Subcutaneous abdominal adipose tissue (tissue), 5 donors: ENCODE data around the gene LYPD1.

ENCODE experiments used
- H3K27ac ChIP-seq: one replicate; pipeline ENCODE4 v1.7.0; 2013; ENCODE audit warnings: low read depth, mild to moderate bottlenecking, inconsistent platforms, low read length, moderate library complexity
- H3K27me3 ChIP-seq, 5 donors: one replicate each; pipeline ENCODE4 v1.7.0; 2013; ENCODE audit warnings: low read length in 5 of 5, inconsistent platforms in 1 of 5; ENCODE audit not compliant: control insufficient read depth in 5 of 5, insufficient read depth in 4 of 5
- H3K36me3 ChIP-seq, 5 donors: one replicate each; pipeline ENCODE4 v1.7.0; 2013; ENCODE audit warnings: low read length in 5 of 5; ENCODE audit not compliant: control insufficient read depth in 5 of 5, insufficient read depth in 5 of 5
- H3K4me1 ChIP-seq, 5 donors: one replicate each; pipeline ENCODE4 v1.7.0; 2013; ENCODE audit warnings: low read length in 5 of 5, mild to moderate bottlenecking in 3 of 5, moderate library complexity in 1 of 5; ENCODE audit not compliant: control insufficient read depth in 5 of 5, insufficient read depth in 5 of 5
- H3K4me3 ChIP-seq, 5 donors: one replicate each; pipeline ENCODE4 v1.7.0; 2013; ENCODE audit warnings: low read length in 5 of 5, low read depth in 1 of 5
- H3K9ac ChIP-seq, 5 donors: one replicate each; pipeline ENCODE4 v1.7.0; 2013; ENCODE audit warnings: low read length in 5 of 5, mild to moderate bottlenecking in 4 of 5, moderate library complexity in 3 of 5
- H3K9me3 ChIP-seq, 5 donors: one replicate each; pipeline ENCODE4 v1.7.0; 2013; ENCODE audit warnings: low read length in 5 of 5; ENCODE audit not compliant: control insufficient read depth in 5 of 5
- donor health status: healthy.
- donor health status: healthy.
- donor health status: healthy.
- donor health status: healthy.
- donor health status: healthy.

The LYPD1 gene

GRCh38 chr2:132691556-132691955 lies 21.6 kb upstream of the LYPD1 start:
- no peak overlapping the region for H3K27ac ChIP-seq
- no peaks in the 10 kb centered on the region for H3K36me3 ChIP-seq
- peaks cover 0 to 13% (median 4%) of the 10 kb centered on the region in 5 donors for H3K4me1 ChIP-seq
- no peaks in the 10 kb centered on the region for H3K9me3 ChIP-seq
- H3K9ac ChIP-seq: no peak overlapping the region
- no peak overlapping the region for H3K4me3 ChIP-seq
- no peaks in the 10 kb centered on the region for H3K27me3 ChIP-seq

GRCh38 chr2:132690664-132691303 lies 20.8 kb upstream of the LYPD1 start:
- no peaks in the 10 kb centered on the region for H3K36me3 ChIP-seq
- no peaks in the 10 kb centered on the region for H3K9me3 ChIP-seq
- H3K27me3 ChIP-seq: no peaks in the 10 kb centered on the region
- no peak overlapping the region for H3K27ac ChIP-seq
- peaks cover 0 to 13% (median 4%) of the 10 kb centered on the region in 5 donors for H3K4me1 ChIP-seq
- H3K4me3 ChIP-seq: no peak overlapping the region
- no peak overlapping the region for H3K9ac ChIP-seq

GRCh38 chr2:132681766-132682165 lies 11.8 kb upstream of the LYPD1 start:
- no peaks in the 10 kb centered on the region for H3K9me3 ChIP-seq
- no peak overlapping the region for H3K9ac ChIP-seq
- no peaks in the 10 kb centered on the region for H3K36me3 ChIP-seq
- H3K4me1 ChIP-seq: no peaks in the 10 kb centered on the region
- H3K27me3 ChIP-seq: no peaks in the 10 kb centered on the region
- H3K27ac ChIP-seq: no peak overlapping the region
- H3K4me3 ChIP-seq: no peak overlapping the region

GRCh38 chr2:132680544-132680943 lies 10.5 kb upstream of the LYPD1 start:
- H3K4me1 ChIP-seq: no peaks in the 10 kb centered on the region
- no peak overlapping the region for H3K9ac ChIP-seq
- no peaks in the 10 kb centered on the region for H3K9me3 ChIP-seq
- H3K27me3 ChIP-seq: no peaks in the 10 kb centered on the region
- no peak overlapping the region for H3K27ac ChIP-seq
- H3K4me3 ChIP-seq: no peak overlapping the region
- no peaks in the 10 kb centered on the region for H3K36me3 ChIP-seq

- no peak overlapping the region for H3K9ac ChIP-seq
- no peaks in the 10 kb centered on the region for H3K27me3 ChIP-seq
- H3K4me1 ChIP-seq: no peaks in the 10 kb centered on the region
- no peak overlapping the region for H3K4me3 ChIP-seq
- no peaks in the 10 kb centered on the region for H3K36me3 ChIP-seq
- no peak overlapping the region for H3K27ac ChIP-seq
- H3K9me3 ChIP-seq: no peaks in the 10 kb centered on the region
Observed at GRCh38 chr2:132678483-132678882, 8.5 kb upstream of the LYPD1 start.

GRCh38 chr2:132677661-132678060 lies 7.7 kb upstream of the LYPD1 start:
- Histone ChIP-seq H3K36me3 (no peaks in the 10 kb centered on the region), H3K9me3 (no peaks in the 10 kb centered on the region), H3K27ac (no peak overlapping the region), H3K4me1 (no peaks in the 10 kb centered on the region), H3K27me3 (no peaks in the 10 kb centered on the region), H3K4me3 (no peak overlapping the region), H3K9ac (no peak overlapping the region)

- no peak overlapping the region for H3K4me3 ChIP-seq
- no peaks in the 10 kb centered on the region for H3K27me3 ChIP-seq
- H3K9ac ChIP-seq: no peak overlapping the region
- no peaks in the 10 kb centered on the region for H3K4me1 ChIP-seq
- H3K36me3 ChIP-seq: no peaks in the 10 kb centered on the region
- no peak overlapping the region for H3K27ac ChIP-seq
- H3K9me3 ChIP-seq: no peaks in the 10 kb centered on the region
Observed at GRCh38 chr2:132676999-132677398, 7.0 kb upstream of the LYPD1 start.

- no peaks in the 10 kb centered on the region for H3K9me3 ChIP-seq
- peaks cover 28 to 45% (median 34%) of the 10 kb centered on the region in 5 donors for H3K27me3 ChIP-seq
- peaks cover 0 to 32% (median 27%) of the 10 kb centered on the region in 5 donors for H3K4me1 ChIP-seq
- no peaks in the 10 kb centered on the region for H3K36me3 ChIP-seq
- H3K27ac ChIP-seq: no peak overlapping the region
- H3K4me3 ChIP-seq: peak overlapping the region; percentile 49 to 82 (median 58)
- H3K9ac ChIP-seq: no peak overlapping the region
Observed at GRCh38 chr2:132671151-132671835, 1.3 kb upstream of the LYPD1 start.

GRCh38 chr2:132670496-132671150 lies 618 bp upstream of the LYPD1 start:
- no peak overlapping the region for H3K27ac ChIP-seq
- no peaks in the 10 kb centered on the region for H3K9me3 ChIP-seq
- no peak overlapping the region for H3K9ac ChIP-seq
- peaks cover 28 to 45% (median 34%) of the 10 kb centered on the region in 5 donors for H3K27me3 ChIP-seq
- H3K4me1 ChIP-seq: peaks cover 0 to 32% (median 27%) of the 10 kb centered on the region in 5 donors
- H3K4me3 ChIP-seq: peak overlapping the region; percentile 49 to 82 (median 58)
- no peaks in the 10 kb centered on the region for H3K36me3 ChIP-seq
